Esophagus muscularis mucosa (tissue), 4 donors: ENCODE data around the gene FETUB.

Experiments
- EP300 ChIP-seq: sonication (generic); formaldehyde crosslinking; IDR thresholded peaks from one replicate; pipeline ENCODE4 v1.6.1; 2017; ENCODE audit warnings: antibody characterized with exemption
- POLR2A ChIP-seq: fragments of 450-650 bp; IDR thresholded peaks from one replicate; pipeline ENCODE4 v1.6.1; 2017; ENCODE audit warnings: antibody characterized with exemption, moderate library complexity, mild to moderate bottlenecking, low read depth
- POLR2AphosphoS5 ChIP-seq, 2 donors: sonication (generic); formaldehyde crosslinking; IDR thresholded peaks; one replicate each; pipeline ENCODE4 v1.6.1; 2017; ENCODE audit warnings: antibody characterized with exemption in 2 of 2
- TF ChIP-seq, protein P1 (sequence below), 3 experiments: fragments of 200-600 bp in 2 of 3; fragments of 450-650 bp in 1 of 3; sonication (generic) in 2 of 3; IDR thresholded peaks; one replicate each; pipeline ENCODE4 v1.5.1; 2017 to 2019; ENCODE audit warnings: antibody characterized with exemption in 3 of 3, mild to moderate bottlenecking in 2 of 3, moderate library complexity in 1 of 3

DNA sequence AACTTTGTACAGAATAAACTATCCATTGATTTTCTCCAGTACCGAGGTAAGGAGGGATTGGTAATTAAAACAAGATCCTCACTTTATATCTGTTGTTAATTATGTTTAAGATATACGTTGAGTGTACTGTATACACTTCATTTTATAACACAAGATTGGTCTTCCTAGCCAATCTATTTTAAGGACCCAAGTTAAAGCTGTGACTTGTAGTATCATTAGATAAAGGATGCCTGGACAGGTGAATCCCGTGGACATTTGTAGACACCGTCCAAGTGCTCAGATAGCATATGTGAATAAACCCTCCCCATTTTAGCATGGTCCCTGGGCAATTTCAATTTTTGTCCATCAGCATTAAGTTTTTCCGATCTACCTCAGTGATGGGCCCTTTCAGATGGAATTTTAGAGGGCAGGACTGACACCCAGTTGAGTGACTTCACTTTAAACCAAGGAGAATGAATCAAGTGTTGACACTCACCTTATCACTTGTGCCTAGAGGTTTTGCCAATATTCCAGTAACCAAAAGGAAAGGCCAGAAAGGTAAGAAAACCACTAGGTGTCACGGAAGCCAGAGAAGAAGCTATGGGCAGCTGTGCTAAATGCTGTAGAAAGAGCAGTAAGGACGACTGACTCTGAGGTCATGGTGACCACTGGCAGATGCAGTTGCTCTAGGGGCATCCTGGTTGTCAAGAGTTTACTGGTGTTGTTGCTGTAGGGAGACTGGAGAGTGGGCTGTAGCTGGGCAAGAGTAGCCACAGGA lies 18.1 kb upstream of the FETUB start:
- no peak for TF ChIP-seq POLR2A
- TF ChIP-seq, protein P1, sequence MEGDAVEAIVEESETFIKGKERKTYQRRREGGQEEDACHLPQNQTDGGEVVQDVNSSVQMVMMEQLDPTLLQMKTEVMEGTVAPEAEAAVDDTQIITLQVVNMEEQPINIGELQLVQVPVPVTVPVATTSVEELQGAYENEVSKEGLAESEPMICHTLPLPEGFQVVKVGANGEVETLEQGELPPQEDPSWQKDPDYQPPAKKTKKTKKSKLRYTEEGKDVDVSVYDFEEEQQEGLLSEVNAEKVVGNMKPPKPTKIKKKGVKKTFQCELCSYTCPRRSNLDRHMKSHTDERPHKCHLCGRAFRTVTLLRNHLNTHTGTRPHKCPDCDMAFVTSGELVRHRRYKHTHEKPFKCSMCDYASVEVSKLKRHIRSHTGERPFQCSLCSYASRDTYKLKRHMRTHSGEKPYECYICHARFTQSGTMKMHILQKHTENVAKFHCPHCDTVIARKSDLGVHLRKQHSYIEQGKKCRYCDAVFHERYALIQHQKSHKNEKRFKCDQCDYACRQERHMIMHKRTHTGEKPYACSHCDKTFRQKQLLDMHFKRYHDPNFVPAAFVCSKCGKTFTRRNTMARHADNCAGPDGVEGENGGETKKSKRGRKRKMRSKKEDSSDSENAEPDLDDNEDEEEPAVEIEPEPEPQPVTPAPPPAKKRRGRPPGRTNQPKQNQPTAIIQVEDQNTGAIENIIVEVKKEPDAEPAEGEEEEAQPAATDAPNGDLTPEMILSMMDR (IDR thresholded peaks at IDR 0.05), result no peak
- no peak for TF ChIP-seq POLR2AphosphoS5 (IDR thresholded peaks at IDR 0.05)
- TF ChIP-seq EP300, result no peak
